NCI-H2029 treated with DMSO at 0.1 percent for 48 hours (cell line): ENCODE results near the gene SATB2.

ENCODE experiments used
- DNase-seq: peaks from one replicate; lab custom pipeline; 2025; lab: John Stamatoyannopoulos, UW

SATB2 gene

DNA sequence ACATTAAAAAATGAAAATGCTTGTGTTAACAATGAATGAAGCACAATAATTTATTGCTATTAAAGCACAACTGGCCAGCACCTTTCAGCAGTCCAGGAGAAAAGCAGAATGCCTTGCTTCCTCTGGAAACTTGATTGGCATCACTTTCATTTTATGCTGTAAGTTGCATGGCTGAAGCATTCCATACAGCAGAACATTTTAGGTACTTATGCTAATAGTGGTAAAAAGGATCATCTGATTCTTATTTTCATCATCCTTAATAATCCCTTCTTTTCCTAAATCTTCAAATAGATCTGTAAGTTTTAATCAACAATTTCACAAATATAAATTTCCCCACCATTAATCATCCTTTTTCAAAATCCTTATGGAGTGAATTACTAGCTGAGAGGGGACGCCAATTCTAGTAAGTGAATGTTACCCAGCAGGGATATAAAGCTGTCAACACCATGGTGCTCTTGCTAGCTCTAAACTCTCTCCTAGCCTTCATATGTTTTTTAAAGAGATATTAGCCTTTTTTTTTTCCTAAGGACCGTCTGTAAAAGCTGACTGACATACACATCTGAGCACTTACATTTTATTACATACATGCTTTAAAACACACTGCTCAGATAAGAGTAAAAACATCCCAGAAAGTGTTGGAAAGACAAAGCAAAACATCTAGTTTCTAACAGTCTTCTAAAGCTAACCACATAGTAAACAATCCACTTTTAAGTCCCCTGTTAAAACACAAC is 5.3 kb downstream of the SATB2 start:
- no peak for DNase-seq

DNA sequence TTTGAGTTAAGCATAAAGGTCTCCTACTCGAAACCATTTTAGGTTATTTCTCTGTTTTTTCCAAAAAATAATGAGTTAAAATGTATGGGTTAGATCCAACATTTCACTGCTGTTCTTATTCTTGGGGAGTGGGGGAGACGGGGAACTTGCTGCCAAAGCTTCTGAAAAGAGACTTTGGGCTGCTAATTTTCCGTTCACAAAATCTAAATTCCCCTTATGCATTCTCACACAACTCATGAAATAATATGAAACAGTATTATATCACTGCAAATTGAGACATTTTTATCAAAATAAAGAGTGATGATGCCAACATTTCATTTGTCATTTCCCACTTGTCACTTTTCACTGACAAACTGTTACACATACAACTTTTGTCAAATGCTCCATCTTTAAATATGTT is 7.8 kb downstream of the SATB2 start:
- DNase-seq = no peak

DNA sequence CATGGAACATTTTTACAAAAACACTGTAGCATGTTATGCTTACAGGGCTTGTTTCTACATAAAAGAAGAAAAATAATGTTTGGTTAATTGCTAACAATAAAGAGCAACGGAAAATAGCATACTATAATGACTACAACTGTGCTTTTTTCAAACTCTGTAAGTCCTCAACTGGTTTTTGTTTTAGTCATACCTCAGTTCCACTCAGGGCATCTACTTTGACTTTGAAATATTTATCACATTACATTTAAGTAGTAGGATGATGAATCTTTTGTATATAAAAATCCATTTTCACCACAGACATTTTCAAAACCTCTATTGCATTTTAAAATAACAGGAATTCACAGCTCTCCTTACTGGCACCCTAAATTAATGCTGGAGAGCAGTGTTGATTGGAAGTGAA is 8.3 kb downstream of the SATB2 start:
- no peak for DNase-seq

DNA sequence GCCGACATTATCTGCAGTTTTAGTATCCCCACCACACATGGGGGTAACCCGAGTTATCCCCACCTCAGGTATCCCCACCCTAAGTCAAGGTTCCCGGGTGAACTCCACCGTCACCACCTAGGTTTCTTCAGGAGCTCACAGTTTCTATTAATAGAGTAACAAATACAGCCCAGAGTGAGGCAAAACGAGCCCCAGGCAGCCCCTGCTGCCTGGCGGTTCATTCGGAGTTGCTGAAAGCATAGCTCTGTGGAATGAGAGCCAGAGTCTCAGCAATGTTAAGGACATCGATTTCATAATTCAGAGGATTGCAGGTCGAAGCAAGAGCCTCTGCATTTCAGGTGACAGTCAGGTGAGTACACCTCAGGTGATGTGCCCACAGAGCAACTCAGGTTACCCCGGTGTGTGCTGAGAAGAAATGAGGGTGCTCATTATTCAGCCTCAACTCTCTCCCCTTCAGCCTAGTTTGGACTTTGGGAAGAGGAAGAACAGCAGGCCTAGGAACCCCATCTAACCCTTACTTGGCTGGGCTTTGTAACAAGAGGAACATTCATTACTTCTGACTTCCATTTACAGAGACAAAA is 10.7 kb downstream of the SATB2 start:
- no peak for DNase-seq

DNA sequence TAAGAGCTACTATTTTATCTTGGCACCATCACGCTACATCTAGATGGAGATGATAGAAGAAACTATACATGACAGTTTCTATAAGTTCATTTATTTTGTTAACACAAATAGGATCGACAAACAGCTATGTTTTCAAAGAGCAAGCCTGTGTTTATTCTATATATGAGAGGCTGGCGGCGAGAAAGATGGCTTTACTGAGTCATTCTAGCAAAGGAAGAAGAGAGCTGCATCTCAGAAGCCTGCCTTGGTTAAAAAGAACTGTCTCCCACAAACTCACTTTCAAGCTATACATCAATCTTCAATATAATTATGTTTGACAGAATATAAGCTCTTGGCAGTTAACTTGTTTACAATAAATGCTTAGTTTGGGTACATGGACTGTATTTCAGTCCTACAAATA is 13.0 kb downstream of the SATB2 start:
- DNase-seq = no peak

DNA sequence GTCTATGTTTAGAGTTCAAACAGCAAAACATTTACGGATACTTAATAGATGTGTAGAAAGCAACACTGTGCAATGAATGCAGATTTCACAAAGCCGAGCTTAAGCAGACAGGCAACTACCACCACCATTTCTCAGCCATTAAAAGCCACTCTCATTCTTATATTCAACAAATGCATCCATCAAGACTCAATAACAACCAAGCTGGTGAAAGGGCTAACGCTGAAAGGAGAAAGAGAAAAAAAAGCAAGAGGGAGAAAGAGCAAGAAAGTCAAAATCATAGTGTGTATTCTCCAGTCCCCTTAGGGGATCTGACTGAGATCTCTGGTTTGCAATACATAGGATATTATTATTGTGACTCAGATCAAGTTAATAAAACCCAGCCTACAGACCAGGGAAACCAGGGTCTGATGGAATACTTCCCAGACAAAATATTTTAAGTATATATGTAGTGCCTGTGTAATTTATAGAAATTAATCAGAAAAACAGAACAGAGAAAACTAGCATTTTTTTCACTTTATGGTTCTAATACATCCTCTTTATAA is 14.1 kb downstream of the SATB2 start:
- no peak for DNase-seq

DNA sequence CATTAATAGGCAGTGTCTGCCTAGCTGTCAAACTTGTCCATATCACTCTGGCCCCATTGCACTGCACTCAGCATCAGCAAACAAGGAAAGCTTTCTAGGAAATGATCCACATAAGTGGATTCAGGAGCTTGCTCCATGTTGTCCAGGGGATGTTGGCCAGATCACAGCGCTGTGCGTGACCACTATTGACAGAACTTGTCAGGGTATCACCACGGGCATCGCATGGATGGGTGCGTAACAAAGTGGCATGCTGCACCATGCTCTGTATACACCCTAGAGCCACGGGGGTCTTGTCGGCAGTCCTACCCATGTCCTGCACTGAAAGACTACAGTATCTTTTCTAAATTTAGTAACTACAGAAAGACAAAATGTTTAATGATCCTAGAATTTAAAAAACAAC is 15.6 kb downstream of the SATB2 start:
- DNase-seq = no peak

DNA sequence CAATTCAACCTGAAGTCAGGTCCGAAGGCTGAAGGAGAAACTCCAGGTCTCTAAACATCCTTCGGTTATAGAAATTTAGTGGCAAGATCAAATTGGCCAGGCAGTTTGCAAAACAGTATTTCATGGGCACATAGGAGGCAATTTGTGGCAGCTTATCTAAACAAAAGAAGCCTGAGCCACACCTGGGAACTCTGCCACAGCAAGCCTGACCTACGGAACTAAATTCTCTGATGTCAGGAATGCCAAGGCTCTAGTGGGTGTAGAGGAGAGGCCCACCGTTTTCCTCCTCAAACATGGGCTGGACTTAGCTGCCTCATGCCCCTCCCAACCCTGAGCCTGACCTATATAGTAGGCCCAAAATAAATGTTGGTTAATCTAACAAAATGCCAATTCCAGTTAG is 16.0 kb downstream of the SATB2 start:
- no peak for DNase-seq

DNA sequence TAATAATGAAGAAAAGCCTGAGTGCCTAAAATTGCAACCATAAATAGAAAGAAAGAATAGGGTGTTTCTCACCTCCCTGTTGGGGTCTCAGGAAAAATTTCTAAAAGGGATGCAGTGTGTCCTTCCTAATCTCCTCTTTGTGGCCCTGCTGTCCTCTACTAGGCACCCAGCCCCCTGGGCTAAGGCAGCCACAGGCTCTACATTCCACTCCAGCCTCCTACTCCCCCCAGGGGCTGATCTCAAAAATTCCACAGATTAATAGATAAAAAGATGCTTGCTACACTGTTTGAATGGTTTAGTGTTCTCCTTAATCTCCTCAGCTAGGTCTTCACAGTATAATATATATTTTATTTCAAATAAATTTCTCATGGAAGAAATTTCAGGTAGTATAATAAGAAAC is 17.6 kb downstream of the SATB2 start:
- no peak for DNase-seq

DNA sequence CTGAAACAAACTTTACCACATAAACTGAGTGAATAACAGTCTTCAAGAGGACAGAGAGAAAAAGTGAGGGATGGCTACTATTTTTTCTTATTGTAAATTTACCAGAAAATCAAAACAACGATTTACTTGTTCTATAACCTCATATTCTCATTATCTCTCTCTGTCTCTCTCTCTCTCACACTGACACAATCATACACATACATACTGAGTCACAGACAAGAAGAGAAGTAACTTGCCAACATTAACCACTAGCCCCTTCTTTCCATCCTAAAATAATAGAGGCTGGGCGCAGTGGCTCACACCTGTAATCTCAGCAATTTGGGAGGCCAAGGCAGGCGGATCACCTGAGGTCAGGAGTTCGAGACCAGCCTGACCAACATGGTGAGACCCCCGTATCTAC is 18.2 kb downstream of the SATB2 start:
- DNase-seq = no peak

DNA sequence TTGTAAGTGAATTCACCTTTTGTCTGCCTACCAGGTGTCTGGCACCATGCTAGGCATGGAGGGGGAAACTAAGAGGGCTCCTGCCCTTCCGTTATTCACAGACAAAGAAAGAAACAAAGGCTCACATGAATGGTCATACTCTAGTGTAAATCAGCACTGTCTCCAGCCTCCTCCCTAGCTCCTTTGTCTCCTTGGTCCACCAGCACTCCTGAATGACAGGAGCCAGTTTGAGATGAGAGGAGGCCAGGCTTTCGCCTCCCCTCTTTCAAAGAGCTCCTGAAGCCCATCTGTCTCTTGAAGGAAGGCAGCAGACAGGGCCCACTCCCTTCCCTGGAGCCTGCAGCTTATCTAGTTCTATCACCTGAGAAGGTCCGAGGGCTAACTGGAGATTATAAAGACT is 18.7 kb downstream of the SATB2 start:
- DNase-seq = no peak

DNA sequence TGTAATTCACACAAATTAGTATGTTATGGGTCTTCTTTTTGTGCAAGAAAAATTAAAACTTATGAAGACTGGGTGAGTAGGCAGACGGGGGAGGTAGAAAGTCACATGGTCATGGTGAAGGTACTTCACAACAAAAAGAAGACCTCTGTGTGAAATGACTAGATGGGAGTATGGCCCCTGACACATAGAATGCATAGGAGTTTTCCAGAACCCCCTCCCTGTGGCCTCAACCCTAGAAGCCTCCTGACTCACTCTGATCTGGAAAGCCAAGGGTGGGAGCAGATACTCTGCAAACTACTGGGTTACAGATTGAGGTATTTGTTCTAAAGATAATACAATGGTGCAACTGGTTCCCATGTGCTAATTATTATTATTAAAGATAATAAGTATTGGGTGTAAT is 23.2 kb downstream of the SATB2 start:
- DNase-seq = no peak

DNA sequence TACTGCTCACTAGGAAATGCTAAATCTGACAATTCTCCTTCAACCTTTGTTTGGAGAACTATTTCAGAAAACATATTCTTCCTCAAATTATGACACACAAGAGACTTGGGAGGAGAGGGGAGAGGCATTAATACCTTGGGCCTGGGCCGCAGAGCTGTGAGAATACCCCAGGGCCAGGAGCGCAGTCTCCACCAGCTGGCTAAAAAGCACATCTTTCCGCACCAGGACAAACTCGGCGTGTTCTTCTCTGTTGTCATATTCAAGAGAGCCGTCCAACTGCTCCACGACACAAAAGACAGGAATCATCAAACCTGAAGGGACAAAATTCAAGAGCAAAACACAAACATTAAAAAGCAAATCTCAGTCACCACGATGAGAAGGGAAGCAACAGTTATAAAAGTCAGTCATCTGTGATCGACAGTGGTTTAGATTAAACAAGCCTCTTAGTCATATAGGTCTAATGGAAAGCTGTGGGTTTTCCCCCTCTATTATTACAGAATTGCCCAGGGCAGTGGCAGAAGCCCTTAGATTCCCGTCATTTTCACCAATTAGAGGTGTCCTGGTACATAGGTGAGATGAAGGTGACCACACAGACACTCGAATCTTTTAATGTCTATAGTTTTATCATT is 24.4 kb downstream of the SATB2 start:
- DNase-seq = no peak

DNA sequence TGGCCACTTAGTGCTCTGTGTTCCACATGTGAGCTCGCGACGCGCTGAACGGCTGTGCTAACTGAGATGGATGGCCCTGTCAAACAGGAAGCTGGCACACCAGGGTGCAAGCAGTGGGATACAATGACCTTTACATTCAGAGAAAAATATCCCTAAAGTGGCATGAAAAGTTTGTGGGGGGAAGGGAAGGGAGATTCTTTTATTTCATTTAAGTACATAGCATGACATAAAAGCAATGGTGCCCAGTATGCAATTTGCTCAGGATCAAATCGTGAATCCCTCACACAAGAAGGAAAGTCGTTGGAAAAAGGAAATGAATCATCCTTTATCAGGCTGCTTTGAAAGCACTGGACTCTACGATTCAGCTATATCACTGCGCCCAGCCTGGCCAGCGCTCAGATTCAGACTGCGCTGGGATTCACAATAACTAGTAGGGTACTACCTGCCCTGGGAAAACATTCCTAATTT is 26.0 kb downstream of the SATB2 start:
- no peak for DNase-seq

DNA sequence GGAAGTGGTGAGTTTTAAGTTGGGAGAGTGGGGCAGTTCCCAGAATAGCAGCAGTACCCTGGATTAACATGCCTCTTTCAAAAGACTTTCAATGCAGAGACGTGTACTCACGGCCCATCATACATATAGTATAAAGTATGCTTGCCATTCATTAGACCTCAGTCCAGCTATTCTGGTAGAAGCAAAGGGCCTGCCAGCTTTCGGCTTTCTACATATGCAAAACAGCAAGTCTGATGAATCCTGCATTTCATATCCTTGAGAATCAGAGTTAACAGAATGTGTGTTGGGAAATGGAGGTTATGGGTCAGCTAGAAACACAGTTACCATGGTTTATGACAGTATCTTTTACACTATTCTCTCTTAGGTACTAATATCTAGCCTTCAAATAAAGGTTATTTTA is 27.5 kb downstream of the SATB2 start:
- DNase-seq = no peak

DNA sequence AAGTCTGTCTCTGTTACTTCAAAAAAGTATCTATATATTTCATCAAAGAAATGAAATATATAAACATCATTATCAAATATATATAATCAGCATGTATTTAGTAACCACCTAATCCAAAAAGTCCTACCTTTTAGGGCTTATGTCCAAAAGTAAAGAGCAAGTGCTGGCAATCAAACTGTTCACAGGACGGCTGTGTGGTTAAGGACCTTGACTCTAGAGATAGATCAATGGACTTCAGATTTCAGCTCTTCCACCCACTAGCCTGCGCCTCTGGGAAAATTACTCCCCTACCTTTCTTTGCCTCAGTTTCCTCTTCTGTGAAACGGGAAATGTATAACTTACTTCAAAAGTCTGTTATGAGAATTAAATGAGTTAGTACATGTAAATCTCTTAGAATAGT is 29.4 kb downstream of the SATB2 start:
- DNase-seq = no peak

DNA sequence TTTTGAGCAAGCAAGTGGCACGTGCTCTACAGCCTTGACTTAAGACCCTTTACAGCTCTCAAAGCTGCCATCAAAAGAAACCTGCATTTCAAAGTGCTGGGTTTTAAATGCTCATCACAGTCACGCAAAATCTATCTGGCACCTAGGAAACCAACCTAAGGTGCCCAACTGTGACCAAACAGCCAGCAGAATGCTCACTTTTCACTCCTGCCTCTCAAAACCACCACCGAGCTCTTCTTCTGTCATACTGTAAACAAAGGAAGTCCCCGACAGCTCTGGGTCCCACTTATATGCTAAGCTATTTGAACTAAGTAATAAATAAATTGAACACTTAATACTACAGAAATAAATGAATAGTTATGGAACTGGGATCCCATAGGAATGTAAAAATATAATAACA is 33.6 kb downstream of the SATB2 start:
- no peak for DNase-seq

DNA sequence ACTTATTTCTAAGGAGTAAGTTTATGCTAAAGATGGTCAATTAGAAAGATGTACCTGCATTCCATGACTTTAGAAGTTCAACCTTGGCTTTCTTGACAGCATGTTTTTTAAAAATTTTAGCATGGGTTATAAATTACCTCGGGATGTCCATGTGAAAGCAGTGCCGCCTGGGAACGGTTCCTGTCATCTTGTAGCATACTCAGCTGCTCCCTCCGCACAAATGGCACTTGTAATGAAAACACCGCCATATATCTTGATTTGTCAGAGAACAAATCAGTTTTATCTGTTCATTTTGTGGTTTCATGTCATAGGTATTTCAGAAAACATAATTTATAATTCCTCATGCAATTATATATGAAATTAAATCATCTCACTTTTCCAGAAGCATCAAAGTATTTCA is 38.3 kb downstream of the SATB2 start:
- DNase-seq = no peak

DNA sequence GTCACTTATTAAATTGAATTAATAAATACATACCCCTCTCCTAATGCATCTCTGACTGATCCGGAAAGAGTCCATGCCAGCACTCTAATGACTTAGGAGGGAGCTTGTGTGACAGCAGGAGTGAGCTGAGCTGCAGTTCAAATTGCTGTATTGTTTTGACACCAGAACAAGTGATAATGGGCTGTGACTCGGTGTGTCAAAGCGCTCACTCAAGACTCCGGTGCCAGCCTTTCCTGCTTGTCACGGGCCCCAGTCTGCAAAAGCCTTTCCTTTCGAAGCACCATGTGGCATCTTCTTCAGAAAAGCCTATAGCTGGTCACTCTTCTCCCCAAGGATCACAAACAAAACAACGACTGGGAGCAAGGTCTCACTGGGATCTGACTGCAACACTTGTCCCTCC is 43.3 kb downstream of the SATB2 start:
- no peak for DNase-seq

DNA sequence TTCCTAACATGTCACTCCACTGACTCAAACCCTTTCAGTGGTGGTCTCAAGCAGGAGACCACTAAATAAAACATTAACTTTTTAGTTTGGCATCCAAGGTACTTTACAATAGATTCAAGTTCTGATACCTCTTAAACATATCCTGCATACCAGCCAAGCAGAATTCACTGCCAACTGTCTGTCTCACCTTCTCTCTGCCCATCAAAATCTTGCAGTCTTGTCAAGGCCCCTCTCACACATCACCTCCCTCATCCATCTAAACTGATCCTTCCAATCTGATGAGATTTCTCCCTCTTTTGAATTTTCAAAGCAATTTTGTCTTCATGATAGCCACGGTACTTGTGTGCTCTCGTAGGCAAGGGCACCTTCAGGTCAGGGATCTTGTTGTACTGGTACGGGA is 43.7 kb downstream of the SATB2 start:
- no peak for DNase-seq

DNA sequence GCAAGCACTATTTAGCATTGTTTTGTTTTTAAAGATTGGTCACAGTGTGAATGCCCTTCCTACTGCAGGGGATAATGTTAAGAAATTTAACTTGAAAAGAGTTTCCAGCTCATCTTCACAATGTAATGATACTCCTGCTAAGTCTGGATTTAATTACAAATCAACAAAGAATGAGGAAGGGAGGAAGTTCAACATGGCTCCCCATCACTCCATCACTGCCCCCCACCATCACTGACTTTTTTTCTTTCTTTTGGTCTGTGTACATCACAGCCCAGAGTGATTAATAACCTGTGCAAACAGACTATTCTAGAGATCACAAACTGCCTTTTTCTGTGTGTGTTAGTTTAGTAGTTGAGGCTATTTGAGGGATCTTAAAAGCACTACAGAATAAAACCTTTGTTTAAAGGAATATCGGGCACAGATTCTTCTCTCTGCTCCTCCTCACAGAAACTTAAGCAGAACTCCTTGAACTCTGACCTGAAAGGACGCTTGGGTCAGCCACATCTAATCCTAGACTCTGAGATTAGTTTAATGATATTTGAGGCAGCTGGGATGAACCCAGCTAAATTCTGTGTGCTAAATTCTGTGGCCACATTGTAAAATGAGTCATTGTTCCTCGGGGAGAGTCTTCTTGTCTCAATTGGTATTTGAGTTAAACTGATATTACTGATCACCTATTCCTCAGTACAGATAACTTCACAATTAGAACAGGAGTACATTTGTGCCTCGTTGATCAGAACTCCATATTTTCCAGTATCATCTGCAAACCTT is 47.8 kb downstream of the SATB2 start:
- DNase-seq = no peak

DNA sequence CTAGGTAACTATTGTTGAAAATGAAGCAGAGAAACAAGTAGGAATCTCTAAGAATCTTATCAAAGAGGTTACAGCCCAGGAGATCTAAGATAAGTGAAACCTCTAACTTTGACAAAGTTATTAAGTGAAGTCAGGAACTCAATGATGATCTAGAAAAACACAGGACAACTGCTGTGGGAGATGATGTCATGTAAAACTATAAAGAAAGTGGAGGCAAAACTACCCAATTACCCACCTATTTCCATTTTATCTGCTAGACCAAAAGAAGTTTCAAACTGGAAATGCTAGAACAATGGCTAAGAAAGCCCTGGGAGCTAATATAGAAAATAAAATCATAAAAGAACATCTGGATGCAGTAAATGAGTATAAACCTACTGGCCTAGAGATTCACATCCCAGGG is 50.3 kb downstream of the SATB2 start:
- no peak for DNase-seq

DNA sequence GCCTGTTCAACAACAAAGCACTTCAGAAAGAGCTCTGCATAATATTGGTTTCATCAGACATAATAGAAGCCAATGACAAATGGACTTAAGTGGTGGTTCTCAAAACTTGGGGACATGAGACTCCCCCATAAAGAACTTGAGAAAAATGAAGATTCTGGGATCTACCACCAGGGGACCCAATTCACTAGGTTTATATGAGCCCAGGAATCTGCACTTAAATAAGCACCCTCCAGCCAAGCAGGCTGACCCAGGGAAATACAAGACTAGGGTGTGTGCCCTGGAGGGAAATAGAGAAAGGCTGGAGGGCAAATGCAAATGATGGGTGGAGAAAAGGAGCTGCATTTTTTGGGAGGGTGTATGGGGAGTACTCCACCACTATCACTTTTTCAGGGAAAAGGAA is 52.5 kb downstream of the SATB2 start:
- DNase-seq = no peak
